HepG2 (cell line): ENCODE results near the gene USP12. TPM values are rescaled to one million over a fixed set of nuclear protein-coding genes. Genes with fewer than 3 reads are reported as not detected.

Source experiments
- ATAC-seq: fragments of 200-7000 bp; cut with Tn5 transposase; 3 replicates; pipeline ENCODE4 v1.9.1; 2020; ENCODE audit warnings: mild to moderate bottlenecking, moderate library complexity
- BruUV-seq: library from RNA; stranded (reverse); fragments of 400-500 nt; replicated peaks from 2 replicates; lab custom pipeline; 2021; lab: Mats Ljungman, UMichigan
- CTCF ChIA-PET: fragments of 300-600 bp; formaldehyde crosslinking; extraction: SDS; loops from one replicate; lab custom pipeline; 2021; ENCODE audit warnings: low total read pairs, inconsistent platforms, low intra/inter-chr PET ratio; lab: Yijun Ruan, JAX
- POLR2A ChIA-PET: fragments of 350-600 bp; sonication (Branson Sonifier 250); formaldehyde crosslinking; loops from one replicate; lab custom pipeline; 2020; ENCODE audit warnings: antibody characterized with exemption, inconsistent platforms; lab: Yijun Ruan, JAX
- DNase-seq: peaks from one replicate; pipeline ENCODE4 v3.0.0-alpha.2; 2015; ENCODE audit warnings: low spot score
- FAIRE-seq: peaks from 3 replicates; lab custom pipeline; 2011; peaks lifted over from hg19 to GRCh38; lab: Jason Lieb, UNC
- H2AFZ ChIP-seq: one replicate; pipeline ENCODE4 v1.6.1; 2011; ENCODE audit warnings: low read length, inconsistent platforms
- H3K27ac ChIP-seq: fragments of 300-600 bp; 3 replicates; pipeline ENCODE4 v1.8.0; 2011; ENCODE audit warnings: mixed run types, mild to moderate bottlenecking, mixed read lengths, low read length, inconsistent platforms; ENCODE audit not compliant: insufficient read depth; ENCODE audit errors: extremely low read length
- H3K27me3 ChIP-seq, 2 experiments: fragments of 200-600 bp in 1 of 2; 2 replicates in 1 of 2; 3 replicates in 1 of 2; pipeline versions ENCODE4 v1.6.0 to v1.8.0; 2011; ENCODE audit warnings: low read length in 2 of 2, mild to moderate bottlenecking in 2 of 2, moderate library complexity in 2 of 2, inconsistent platforms in 1 of 2; ENCODE audit not compliant: insufficient read depth in 2 of 2, control insufficient read depth in 1 of 2
- H3K36me3 ChIP-seq, 2 experiments: fragments of 200-600 bp in 1 of 2; replicated peaks in 1 of 2; 2 replicates in 1 of 2; 3 replicates in 1 of 2; pipeline versions ENCODE4 v1.5.1 to v1.8.0; 2011; ENCODE audit warnings: low read length in 2 of 2, inconsistent platforms in 1 of 2; ENCODE audit not compliant: insufficient read depth in 2 of 2, control insufficient read depth in 1 of 2
- H3K4me1 ChIP-seq: 2 replicates; pipeline ENCODE4 v1.5.1; 2012; ENCODE audit warnings: low read length, inconsistent platforms; ENCODE audit not compliant: insufficient read depth
- H3K4me2 ChIP-seq: 2 replicates; pipeline ENCODE4 v1.6.0; 2011; ENCODE audit warnings: low read depth, low read length, inconsistent platforms
- H3K4me3 ChIP-seq, 3 experiments: fragments of 200-600 bp in 1 of 3; sonication (generic), shearing (Covaris generic) in 1 of 3; replicated peaks in 1 of 3; 2 replicates each; pipeline ENCODE4 v1.5.1; 2011 to 2016; ENCODE audit warnings: low read length in 3 of 3, inconsistent platforms in 2 of 3, low read depth in 2 of 3, mild to moderate bottlenecking in 2 of 3, control low read depth in 1 of 3, mixed read lengths in 1 of 3; ENCODE audit not compliant: insufficient read depth in 1 of 3
- H3K79me2 ChIP-seq: one replicate; pipeline ENCODE4 v1.6.1; 2011; ENCODE audit warnings: low read length, inconsistent platforms; ENCODE audit not compliant: insufficient read depth
- H3K9ac ChIP-seq: 2 replicates; pipeline ENCODE4 v1.6.0; 2011; ENCODE audit warnings: mild to moderate bottlenecking, low read depth, low read length, inconsistent platforms; ENCODE audit not compliant: insufficient read depth
- H3K9me3 ChIP-seq: 2 replicates; pipeline ENCODE4 v1.5.1; 2012; ENCODE audit warnings: mild to moderate bottlenecking, low read length
- H4K20me1 ChIP-seq: 2 replicates; pipeline ENCODE4 v1.6.0; 2011; ENCODE audit warnings: inconsistent platforms, mild to moderate bottlenecking, low read length, moderate library complexity; ENCODE audit not compliant: insufficient read depth
- ATF4 ChIP-seq, 2 experiments: fragments of 450-650 bp in 1 of 2; sonication (generic) in 1 of 2; formaldehyde crosslinking; IDR thresholded peaks; 2 replicates each; pipeline versions ENCODE4 v1.5.0 to v1.8.0; 2020 to 2022; ENCODE audit warnings: mild to moderate bottlenecking in 1 of 2, missing genetic modification reagents in 1 of 2
- CTCF ChIP-seq: sonication (generic); formaldehyde crosslinking; IDR thresholded peaks from 2 replicates; pipeline ENCODE4 v1.5.0; 2020; ENCODE audit warnings: mild to moderate bottlenecking, missing genetic modification reagents, moderate library complexity
- ELF3 ChIP-seq: IDR thresholded peaks from 2 replicates; pipeline ENCODE4 v1.6.1; 2016; ENCODE audit warnings: missing genetic modification reagents, missing compliant biosample characterization
- IRF2 ChIP-seq: IDR thresholded peaks from 2 replicates; pipeline ENCODE4 v1.6.1; 2018; ENCODE audit warnings: missing genetic modification reagents, missing compliant biosample characterization
- STAG1 ChIP-seq: sonication (generic); formaldehyde crosslinking; IDR thresholded peaks from 2 replicates; pipeline ENCODE4 v1.4.0; 2020; ENCODE audit warnings: missing genetic modification reagents
- TSC22D2 ChIP-seq: sonication (generic); formaldehyde crosslinking; IDR thresholded peaks from 2 replicates; pipeline ENCODE4 v1.5.1; 2020; ENCODE audit warnings: missing genetic modification reagents, mild to moderate bottlenecking, borderline replicate concordance
- ZNF660 ChIP-seq: sonication (generic); formaldehyde crosslinking; IDR thresholded peaks from 2 replicates; pipeline ENCODE4 v1.5.1; 2020; ENCODE audit warnings: mild to moderate bottlenecking, low read depth, missing genetic modification reagents, borderline replicate concordance
- WGBS: methylation state at CpG from one replicate; pipeline ENCODE4 v1.1.6; 2017; ENCODE audit warnings: low lambda C conversion rate; 5-methylcytosine and 5-hydroxymethylcytosine counted together
- in situ Hi-C: cut with HindIII; loops from 2 replicates; pipeline ENCODE4 v1.10.0; 2017; ENCODE audit warnings: low pct_unique_long_range_greater_than_20kb; ENCODE audit not compliant: extremely low pct_ligation_motif_present
- intact Hi-C: fragments of 100-400 bp; cut with micrococcal nuclease; formaldehyde crosslinking; loops from one replicate; pipeline ENCODE4 v1.10.0; 2022; ENCODE audit not compliant: unreplicated experiment
- polyA plus RNA-seq, 8 experiments: library from polyadenylated mRNA; depleted of rRNA in 3 of 8; stranded (reverse) in 7 of 8; unstranded in 1 of 8; fragments of >200 nt; fragmentation: Illumina TruSeq in 4 of 8; extraction: Trizol in 4 of 8; gene quantifications; 2 replicates each; pipeline versions ENCODE4 v1.2.1 to v1.2.3, GENCODE V29; 2011 to 2016; ENCODE audit warnings: low read depth in 4 of 8, missing spikeins in 1 of 8, mixed read lengths in 1 of 8; ENCODE audit not compliant: insufficient read depth in 1 of 8
- total RNA-seq, 5 experiments: library from RNA; depleted of rRNA; stranded (reverse); fragments of >200 nt; fragmentation: Illumina TruSeq; extraction: Trizol; gene quantifications; 2 replicates each; pipeline ENCODE4 v1.2.3, GENCODE V29; 2016; ENCODE audit warnings: low read depth in 1 of 5

USP12 gene
- total and polyA plus RNA-seq, 2 of the 13 experiments (the other 11 are each of a cell fraction or from before 2014, with no cell fraction given) = 9.8 to 19.5 TPM

GRCh38 chr13:27203854-27204253, 32.2 kb upstream of the USP12 start:
- DNase-seq = peak; percentile 14

More at GRCh38 chr13:27203854-27204253, 32.2 kb upstream of the USP12 start:
- no peak overlapping the region for H3K4me2 ChIP-seq
- 0 out of 5 replicates have a peak, but pooled peaks cover 0 to 4% of the 10 kb centered on the region in 2 experiments for H3K27me3 ChIP-seq
- FAIRE-seq = peak; percentile 8
- H3K9ac ChIP-seq = no peak overlapping the region
- H2AFZ ChIP-seq = no peak overlapping the region
- no peak overlapping the region for H3K27ac ChIP-seq
- intact Hi-C loops = no loop called here
- WGBS = 44% methylated on average over 3 of the region's 3 CpGs
- H4K20me1 ChIP-seq = no peaks in the 10 kb centered on the region
- BruUV-seq = no TSS peak
- H3K79me2 ChIP-seq = no peaks in the 10 kb centered on the region
- TF ChIP-seq CTCF (CRISPR knock-in tag) (peak; percentile 33), ELF3 (CRISPR knock-in tag) (no peak), STAG1 (CRISPR knock-in tag) (peak; percentile 54), TSC22D2 (CRISPR knock-in tag) (no peak), ZNF660 (CRISPR knock-in tag) (no peak), ATF4 (CRISPR knock-in tag; IDR thresholded peaks at IDR 0.05) (no peak), IRF2 (CRISPR knock-in tag) (no peak)
- TF ChIP-seq, all 625 proteins: peak for 2
- Histone ChIP-seq H3K9me3 (no peaks in the 10 kb centered on the region), H3K4me3 (no peak overlapping the region), H3K4me1 (no peaks in the 10 kb centered on the region), H3K36me3 (no peaks in the 10 kb centered on the region)
- in situ Hi-C loops = no loop called here
- CTCF ChIA-PET = interaction anchor here (1.4 kb wide), 1 partner anchor 219 kb away, joined by 4 read pairs; no protein-coding TSS in a partner anchor
- peak; percentile 50; the same call in 2 of the 3 replicates for ATAC-seq
- POLR2A ChIA-PET = no interaction called here
